T-helper 1 cell treated with Interleukin-12 subunit alpha and Interleukin-12 subunit beta and Interleukin-4 antibody, amounts not matched to agents 30 μg/mL and 1 μg/mL, for 36 hours (primary cell): ENCODE measurements around the gene FGF1.

Source experiments
- H3K27ac Mint-ChIP-seq: one replicate; pipeline ENCODE4 v1.8.0; 2021; ENCODE audit warnings: mild to moderate bottlenecking, mixed read lengths
- H3K27me3 Mint-ChIP-seq: one replicate; pipeline ENCODE4 v1.8.0; 2021; ENCODE audit warnings: low read depth, mixed read lengths
- H3K36me3 Mint-ChIP-seq: one replicate; pipeline ENCODE4 v1.8.0; 2021; ENCODE audit warnings: low read depth, mixed read lengths
- H3K4me1 Mint-ChIP-seq: one replicate; pipeline ENCODE4 v1.8.0; 2021; ENCODE audit warnings: low read depth, mixed read lengths
- H3K4me3 Mint-ChIP-seq: one replicate; pipeline ENCODE4 v1.8.0; 2021; ENCODE audit warnings: mild to moderate bottlenecking, moderate library complexity, mixed read lengths
- H3K9me3 Mint-ChIP-seq: one replicate; pipeline ENCODE4 v1.8.0; 2021; ENCODE audit warnings: mixed read lengths

FGF1 gene

DNA sequence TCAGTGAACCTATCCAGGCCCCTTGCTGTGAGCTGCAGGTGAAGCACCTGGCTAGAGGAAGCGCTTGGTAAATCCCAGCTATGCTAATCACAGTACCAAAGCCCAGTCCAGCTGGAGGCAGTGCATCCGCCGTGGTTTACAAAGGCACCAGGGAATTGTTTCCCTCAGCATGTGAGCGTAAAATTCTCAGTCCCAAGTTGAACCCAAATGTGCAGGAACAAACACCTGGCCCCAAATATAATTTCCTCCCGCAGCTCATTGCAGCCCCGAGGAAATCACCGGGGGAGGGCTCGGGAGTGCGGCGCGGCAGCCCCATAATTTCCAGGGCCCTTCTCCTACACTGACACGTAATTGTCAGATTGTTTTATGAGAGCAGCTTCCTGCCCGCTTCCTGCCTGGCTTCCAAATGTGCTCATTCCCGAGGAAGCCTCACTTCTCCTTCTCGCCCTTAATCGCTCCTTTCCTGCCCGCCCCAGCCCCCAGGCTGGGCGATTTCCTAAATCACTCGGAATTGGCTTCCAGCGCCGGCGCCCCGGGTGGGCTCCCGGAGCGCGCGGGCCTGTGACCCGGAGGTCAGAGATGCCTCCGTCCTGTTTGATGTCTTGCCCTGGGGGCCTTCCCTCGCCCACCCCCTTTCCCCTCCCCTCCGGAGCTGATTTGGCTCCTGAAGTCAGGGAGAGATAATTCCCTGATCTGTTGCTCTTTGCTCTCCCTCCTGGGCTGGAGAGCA, 134.4 kb downstream of the FGF1 start:
- H3K4me1 Mint-ChIP-seq: no peaks in the 10 kb centered on the region
- no peak overlapping the region for H3K4me3 Mint-ChIP-seq
- no peak overlapping the region for H3K27ac Mint-ChIP-seq
- no peaks in the 10 kb centered on the region for H3K9me3 Mint-ChIP-seq
- peaks cover 50% of the 10 kb centered on the region for H3K27me3 Mint-ChIP-seq
- H3K36me3 Mint-ChIP-seq: no peaks in the 10 kb centered on the region

DNA sequence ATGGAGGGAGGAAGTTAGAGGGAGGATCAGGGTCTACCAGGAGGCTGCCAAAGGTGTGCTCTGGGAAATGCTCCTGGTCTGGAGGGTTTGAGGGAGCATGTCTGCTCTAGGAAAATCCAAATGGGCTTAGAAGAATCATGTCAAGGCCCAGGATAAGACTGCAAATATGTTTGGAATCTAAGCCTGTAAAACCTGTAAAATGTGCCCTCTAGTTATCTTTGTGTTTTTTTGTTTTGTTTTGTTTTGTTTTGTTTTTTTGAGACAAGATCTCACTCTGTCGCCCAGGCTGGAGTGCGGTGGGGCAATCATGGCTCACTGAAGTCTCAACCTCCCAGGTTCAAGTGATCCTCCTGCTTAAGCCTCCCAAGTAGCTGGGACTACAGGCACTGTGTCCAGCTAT, 135.4 kb downstream of the FGF1 start:
- peaks cover 50% of the 10 kb centered on the region for H3K27me3 Mint-ChIP-seq
- H3K36me3 Mint-ChIP-seq: no peaks in the 10 kb centered on the region
- no peaks in the 10 kb centered on the region for H3K4me1 Mint-ChIP-seq
- no peaks in the 10 kb centered on the region for H3K9me3 Mint-ChIP-seq
- no peak overlapping the region for H3K4me3 Mint-ChIP-seq
- H3K27ac Mint-ChIP-seq: no peak overlapping the region

DNA sequence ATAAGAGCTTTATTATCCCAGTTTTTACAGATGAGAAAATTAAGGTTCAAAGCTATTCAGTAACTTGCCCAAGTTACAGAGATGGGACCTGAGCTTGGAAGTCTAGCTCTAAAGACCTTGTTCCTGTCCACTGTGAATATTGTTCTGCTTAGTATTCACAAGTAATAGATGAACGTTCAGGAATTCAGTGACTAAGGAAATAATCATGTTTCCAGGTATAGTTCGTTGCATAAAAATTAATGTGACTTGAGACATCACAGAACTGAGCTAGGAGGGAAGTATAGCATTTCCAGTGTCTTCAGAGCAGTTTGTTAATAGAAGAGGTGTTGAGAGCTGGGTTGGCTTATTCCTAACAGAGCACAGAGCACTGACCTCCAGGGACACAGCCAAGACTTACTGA, 136.1 kb downstream of the FGF1 start:
- Mint-ChIP-seq H3K9me3 (no peaks in the 10 kb centered on the region), H3K27ac (no peak overlapping the region), H3K36me3 (no peaks in the 10 kb centered on the region), H3K4me3 (no peak overlapping the region), H3K27me3 (peaks cover 50% of the 10 kb centered on the region), H3K4me1 (no peaks in the 10 kb centered on the region)

DNA sequence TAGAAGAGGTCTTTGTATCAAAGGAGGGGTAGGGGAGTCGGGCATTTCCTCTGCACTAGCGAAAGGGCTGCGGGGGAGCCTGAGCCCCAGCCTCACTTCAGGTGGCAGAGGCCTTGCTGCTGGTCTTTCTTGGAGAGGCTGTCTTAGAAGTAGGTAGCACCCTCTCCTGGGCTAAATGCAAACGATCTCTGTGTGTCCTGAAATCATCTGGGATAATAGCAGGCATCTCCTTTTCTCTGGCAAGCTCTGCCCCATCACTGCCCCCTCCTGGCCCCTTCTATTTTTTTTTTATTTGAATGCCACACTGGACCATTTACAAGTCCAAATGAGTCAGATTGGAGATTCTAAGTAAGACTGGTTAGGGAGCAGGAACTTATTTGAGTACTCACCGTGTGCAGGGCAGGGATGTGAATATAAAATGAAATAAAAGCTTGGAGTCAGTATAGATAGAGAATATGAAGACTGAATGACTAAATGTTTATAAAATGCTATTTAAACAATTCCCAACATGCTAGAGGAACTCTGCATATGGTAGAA, 137.1 kb downstream of the FGF1 start:
- H3K4me3 Mint-ChIP-seq: no peak overlapping the region
- no peaks in the 10 kb centered on the region for H3K4me1 Mint-ChIP-seq

DNA sequence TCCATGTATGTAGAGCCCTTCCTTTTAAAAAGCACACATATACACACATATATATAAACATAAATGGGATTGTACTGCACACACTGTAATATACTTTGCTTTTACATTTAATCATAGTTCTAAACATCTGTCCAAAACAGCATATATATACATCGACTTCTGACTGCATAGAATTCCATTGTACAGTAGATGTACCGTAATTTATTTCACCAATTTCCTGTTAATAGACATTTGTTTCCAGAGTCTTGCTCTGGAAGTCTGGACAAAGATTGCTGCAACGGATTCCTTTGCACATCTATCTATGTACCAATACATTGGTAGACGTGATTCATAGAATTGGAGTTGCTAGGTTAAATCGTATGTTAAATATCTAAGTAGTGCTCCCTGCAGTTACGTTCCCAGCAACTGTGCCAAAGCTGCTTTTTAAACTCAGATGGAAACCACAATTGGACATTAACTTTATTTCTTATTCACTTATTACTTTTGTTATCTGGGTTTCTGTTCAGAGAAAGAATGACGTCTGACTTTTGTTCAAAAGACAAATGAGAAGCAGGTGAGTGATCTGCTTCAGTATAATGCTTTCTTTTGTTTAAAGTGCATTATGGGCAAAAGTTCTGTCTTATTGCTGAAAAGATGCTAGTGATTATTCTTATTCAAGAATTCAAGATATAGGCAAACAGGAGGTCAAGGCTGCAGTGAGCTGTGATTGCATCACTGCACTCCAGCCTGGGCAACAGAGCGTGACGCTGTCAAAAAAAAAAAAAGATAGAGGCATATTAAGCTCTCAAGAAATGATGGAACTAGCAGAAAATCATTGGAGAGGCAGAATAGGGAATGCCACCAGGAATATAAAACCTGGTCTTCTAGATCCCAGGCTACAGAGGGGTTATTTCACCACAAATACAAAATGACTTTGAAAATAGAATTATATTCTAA, 138.2 kb downstream of the FGF1 start:
- Mint-ChIP-seq H3K36me3 (no peaks in the 10 kb centered on the region), H3K27me3 (peaks cover 45% of the 10 kb centered on the region), H3K27ac (no peak overlapping the region), H3K4me1 (no peaks in the 10 kb centered on the region), H3K9me3 (no peaks in the 10 kb centered on the region), H3K4me3 (no peak overlapping the region)

More for the DNA sequence above, 137.1 kb downstream of the FGF1 start:
- peaks cover 50% of the 10 kb centered on the region for H3K27me3 Mint-ChIP-seq
- no peaks in the 10 kb centered on the region for H3K9me3 Mint-ChIP-seq
- H3K27ac Mint-ChIP-seq: no peak overlapping the region
- H3K36me3 Mint-ChIP-seq: no peaks in the 10 kb centered on the region

DNA sequence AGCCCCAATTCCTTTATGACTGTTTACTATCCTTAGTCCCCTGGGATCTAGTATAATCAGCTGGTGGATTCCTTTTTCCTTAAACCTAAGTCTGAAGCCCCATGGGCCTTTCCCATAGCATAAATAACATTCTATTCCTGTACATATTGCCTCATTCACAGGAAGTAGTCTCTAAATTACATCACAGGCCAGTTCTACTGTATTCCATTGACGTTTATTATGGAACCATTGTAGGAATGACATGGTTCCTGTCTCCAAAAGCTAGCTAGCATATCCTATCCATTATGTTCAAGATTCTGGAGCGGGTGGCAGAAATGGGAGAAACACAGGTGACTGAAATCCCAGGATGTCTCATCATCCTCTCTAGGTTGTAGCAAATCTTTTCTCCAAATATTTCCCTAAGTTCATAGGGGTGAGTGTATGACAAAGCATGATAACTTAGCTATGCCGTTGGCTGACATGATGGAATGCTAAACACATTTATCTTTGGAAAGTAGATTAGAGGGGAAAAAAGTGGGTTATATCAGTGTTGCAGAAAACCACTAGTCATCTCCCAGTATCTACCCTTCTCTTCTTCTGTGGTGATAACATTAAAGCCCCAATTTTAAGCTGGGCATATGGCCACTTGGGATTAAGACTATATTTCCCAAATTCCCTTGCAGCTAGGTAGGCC, 140.1 kb downstream of the FGF1 start:
- Mint-ChIP-seq H3K36me3 (no peaks in the 10 kb centered on the region), H3K4me3 (no peak overlapping the region), H3K27me3 (peaks cover 33% of the 10 kb centered on the region), H3K9me3 (no peaks in the 10 kb centered on the region), H3K27ac (no peak overlapping the region), H3K4me1 (no peaks in the 10 kb centered on the region)

DNA sequence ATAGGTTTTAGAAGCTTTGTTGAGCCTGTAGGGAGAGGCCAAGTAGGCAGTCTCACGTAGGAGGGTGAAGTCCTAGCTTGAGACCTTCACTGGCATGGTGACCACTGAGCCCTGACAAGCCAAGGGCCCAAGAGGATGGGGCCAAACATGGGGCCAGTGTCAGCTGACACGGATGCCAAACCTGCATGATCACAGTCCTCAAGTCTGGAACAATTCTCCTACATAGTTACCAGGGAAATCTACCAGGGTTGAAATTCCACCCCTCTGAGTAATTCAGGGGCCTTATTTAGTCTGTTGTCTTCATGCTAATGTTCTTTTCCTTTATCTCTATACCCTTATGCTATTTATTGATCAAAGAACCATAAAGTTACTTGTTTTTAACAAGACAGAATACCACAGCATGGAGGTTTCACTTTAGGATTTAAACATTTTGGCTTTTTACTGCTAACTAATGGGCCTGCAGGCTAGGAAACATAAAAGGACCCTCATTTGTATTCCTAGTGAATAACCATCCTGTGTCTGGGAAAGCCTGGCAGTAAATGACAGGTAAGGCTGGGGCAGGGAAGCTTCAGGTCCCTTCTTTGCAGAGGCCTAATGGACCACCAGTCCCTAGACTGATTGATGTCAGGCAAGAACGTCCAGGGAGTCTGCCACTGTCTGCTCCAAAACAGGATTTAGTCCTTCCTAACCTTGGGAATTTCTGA, 140.8 kb downstream of the FGF1 start:
- peaks cover 30% of the 10 kb centered on the region for H3K27me3 Mint-ChIP-seq
- H3K27ac Mint-ChIP-seq: no peak overlapping the region
- H3K36me3 Mint-ChIP-seq: no peaks in the 10 kb centered on the region
- H3K4me3 Mint-ChIP-seq: no peak overlapping the region
- H3K4me1 Mint-ChIP-seq: no peaks in the 10 kb centered on the region
- H3K9me3 Mint-ChIP-seq: no peaks in the 10 kb centered on the region

DNA sequence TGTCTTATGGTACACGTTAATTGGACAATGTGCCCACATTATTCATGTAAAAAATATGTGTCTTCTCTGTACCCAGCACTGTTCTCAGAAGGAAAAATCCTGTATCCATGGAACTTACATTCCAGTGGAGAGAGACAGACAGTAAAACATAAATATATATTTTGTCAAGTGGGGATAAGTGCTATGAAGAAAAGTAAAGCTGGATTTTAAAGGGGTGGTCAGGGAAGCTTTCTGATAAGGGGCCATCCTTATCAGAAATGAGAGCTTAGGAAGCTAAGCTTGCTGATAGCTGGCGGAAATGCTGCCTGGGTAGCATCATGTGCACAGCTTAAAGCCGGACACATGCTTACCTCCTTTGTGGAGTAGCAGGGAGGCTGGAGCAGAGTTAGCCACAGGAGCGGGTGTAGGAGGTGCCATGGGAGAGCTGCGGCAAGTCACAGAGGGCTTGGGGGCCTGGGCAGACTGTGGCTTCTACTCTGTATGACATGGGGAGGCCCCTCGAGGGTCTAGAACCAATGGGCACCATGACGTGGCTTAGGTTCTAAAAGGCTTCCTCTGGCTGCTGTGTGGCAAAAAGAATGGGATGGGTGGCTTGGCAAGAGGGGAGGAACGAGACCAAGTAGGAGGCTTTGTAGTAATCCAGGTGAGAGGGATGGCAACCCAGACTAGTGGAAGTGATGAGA, 141.7 kb downstream of the FGF1 start:
- no peak overlapping the region for H3K4me3 Mint-ChIP-seq
- H3K27me3 Mint-ChIP-seq: peaks cover 22% of the 10 kb centered on the region
- H3K9me3 Mint-ChIP-seq: no peaks in the 10 kb centered on the region
- no peaks in the 10 kb centered on the region for H3K4me1 Mint-ChIP-seq
- no peaks in the 10 kb centered on the region for H3K36me3 Mint-ChIP-seq
- no peak overlapping the region for H3K27ac Mint-ChIP-seq

DNA sequence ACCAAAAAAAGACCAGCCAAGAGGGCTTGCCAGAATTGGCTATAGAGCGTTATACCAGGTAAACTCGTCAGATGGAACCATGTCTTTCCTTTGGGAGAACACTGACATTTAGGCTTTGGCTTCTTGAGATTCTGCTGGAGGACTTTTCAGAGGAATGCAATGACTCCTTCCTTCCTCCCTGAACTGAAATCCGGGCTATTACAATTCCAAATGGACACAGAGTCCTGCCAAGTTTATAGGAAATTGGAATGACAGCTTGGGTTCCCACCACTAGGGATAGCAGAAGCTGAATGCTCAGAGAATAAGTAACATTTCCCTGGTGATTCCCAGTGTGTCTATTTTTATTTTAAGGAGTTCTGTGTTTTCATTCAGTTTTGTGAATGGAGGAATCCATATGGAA, 143.0 kb downstream of the FGF1 start:
- Mint-ChIP-seq H3K27me3 (peaks cover 12% of the 10 kb centered on the region), H3K4me1 (no peaks in the 10 kb centered on the region), H3K36me3 (no peaks in the 10 kb centered on the region), H3K9me3 (no peaks in the 10 kb centered on the region), H3K4me3 (no peak overlapping the region), H3K27ac (no peak overlapping the region)
